HG03060 (cell line): Measurements from ENCODE around the gene MCM6.
"Not testable (repeated sequence)": the region's sequence is repeated elsewhere in the genome, so short reads cannot be mapped to it uniquely, and the experiment has no call there.

Experiments
- ATAC-seq: cut with Tn5 transposase; IDR thresholded peaks from one replicate; pipeline ENCODE4 v1.9.1; 2021; ENCODE audit warnings: low read depth, moderate number of reproducible peaks; ENCODE audit not compliant: unreplicated experiment

Gene MCM6

GRCh38 chr2:135876066-135876711 is at the start of gene MCM6:
Gene MCM6 (minus strand): TSS chr2:135876443. CDS start chr2:135876365, 78 bp downstream.
- ATAC-seq, result peak; percentile 71

DNA sequence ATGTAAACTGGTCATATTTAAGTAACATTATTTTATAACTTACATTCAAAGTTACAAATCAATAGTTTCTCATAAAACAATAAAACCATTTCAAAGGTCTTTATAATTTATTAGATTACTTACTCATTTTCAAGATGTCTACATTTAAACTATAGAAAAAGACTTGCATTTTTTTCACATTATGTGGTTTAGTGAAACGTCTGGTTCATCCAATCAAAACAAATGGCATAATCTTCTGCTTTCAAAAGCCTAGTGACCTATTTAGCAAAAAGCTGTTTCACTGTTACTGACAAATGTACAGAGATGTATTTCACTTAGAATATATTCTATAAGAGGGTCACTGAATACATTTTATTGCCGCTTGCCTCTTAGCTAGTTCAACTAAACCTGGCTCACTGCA is 49.3 kb upstream of the MCM6 start:
- no peak for ATAC-seq

- ATAC-seq, result no peak
These were observed 40.0 kb upstream of the MCM6 start for GRCh38 chr2:135916207-135916606.

- no peak for ATAC-seq
These were observed 38.2 kb upstream of the MCM6 start for GRCh38 chr2:135914485-135914884.

- no peak for ATAC-seq
These were observed 37.6 kb upstream of the MCM6 start for GRCh38 chr2:135913727-135914365.

DNA sequence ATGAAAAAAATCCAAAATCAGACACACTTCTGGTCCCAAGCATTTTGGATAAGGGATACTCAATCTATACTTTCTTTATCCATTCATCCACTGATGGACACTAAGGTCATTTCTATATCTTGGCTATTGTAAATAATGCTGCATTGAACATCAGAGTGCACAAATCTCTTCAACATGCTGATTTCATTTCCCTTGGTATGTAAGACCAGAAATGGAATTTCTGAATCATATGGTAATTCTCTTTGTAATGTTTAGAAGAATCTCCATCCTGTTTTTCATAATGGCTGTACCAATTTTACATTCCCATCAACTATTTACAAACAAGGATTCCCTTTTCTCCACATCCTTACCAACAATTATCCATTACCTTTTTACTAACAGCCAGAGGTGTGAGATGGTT is 33.7 kb upstream of the MCM6 start:
- ATAC-seq, result no peak

DNA sequence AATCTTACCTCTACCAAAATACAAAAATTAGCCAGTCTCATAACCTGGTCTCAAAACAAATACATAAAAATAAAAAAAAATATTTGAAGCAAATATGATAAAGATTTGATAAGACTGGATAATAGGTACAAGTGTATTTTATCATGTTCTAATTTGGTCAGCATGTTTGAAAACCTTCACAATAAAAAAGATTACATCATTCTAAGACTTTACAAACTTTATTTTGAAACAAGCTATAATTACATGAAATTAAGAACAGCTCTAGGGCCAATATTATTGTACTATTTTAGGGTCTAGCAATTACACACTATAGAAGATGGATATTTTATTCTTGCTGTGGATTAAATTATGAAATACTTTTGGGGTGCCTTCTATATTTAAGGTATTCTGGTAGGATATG is 29.4 kb upstream of the MCM6 start:
- no peak for ATAC-seq

DNA sequence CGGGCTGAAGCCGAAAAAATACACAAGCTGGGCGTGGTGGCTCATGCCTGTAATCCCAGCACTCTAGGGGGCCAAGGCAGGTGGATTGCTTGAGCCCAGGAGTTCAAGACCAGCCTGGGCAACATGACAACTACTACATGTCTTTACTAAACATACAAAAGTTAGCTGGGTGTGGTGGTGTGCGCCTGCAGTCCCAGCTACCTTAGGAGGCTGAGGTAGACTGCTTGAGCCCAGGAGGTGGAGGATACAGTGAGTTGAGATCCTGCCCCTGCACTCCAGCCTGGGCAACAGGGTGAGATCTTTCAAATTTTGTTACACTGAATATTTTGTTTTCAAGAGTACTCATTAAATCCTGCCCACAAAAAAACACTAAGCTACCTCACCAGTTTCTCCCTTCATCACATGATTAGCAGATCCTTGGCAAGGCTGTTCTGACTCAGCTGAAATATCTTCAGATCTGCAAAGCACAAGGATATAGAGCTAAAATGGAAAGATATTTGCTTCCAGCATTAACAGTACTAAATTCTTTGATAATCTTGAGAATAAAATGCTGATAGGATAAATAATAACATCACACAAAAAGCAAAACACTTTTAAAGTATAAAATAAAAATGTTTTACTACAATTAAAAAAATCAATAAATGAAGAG is 28.2 kb upstream of the MCM6 start:
- ATAC-seq, result no peak

- no peak for ATAC-seq
These were observed 27.4 kb upstream of the MCM6 start for GRCh38 chr2:135903650-135904049.

DNA sequence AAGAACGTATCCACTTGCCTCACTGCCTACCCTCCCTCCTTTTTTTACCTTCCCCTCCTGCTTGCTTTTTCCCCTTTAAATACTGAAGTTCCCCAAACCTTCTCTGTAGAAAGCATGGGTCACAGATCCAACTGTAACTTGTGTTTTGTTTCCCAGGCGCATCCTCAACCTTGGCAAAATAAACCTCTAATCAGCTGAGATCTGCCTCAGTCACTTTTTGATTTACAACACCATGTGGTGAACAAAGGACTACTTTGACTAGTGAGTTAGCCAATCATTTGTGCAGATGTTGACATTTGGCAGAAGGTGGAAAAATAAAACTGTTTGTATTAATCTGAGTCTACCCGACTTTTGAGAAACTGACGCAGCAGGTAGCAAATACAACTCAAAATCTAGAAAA is 23.3 kb upstream of the MCM6 start:
- no peak for ATAC-seq

DNA sequence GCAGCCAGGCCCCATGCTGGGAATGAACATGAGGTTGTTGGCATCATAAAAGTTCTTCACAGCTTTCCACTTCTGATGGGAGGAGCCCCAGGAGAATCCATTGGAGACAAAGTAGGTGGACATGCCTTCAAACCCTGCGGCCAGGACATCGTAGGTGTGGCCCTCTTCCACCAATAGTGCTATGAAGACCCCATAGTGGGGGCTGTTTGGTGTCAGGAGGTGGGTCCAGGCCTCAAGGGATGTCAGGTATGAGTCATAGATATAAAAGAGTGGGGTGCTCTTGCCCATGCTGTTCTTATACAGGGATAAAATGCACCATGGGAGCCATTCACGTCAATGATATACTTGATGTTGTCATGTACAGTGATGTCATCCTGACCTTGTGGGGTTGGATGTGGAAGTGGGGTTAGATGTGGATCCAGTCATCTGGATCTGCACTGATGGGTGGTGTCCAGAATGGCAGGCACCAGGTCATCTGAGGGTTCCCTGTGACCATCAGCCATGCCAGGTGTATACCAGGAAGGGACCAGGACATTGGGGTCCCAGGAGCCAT is 22.1 kb upstream of the MCM6 start:
- ATAC-seq, result no peak

DNA sequence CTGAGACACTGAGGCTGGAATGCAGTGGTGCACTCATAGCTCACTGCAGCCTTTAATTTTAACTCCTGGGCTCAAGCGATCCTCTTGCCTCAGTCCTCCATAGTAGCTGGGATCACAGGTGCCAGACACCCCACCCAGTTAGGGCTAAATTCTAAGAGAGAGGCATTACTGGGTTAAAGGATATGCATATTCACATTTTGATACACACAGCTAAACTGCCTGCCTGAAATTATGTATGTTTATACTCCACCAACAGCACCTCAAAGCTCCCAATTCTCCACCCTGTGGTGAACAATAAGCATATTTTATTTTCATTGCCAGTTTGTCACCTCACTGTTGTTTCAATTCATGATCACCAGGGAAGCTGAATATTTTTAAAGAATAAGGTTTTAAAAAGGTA is 18.7 kb upstream of the MCM6 start:
- no peak for ATAC-seq

DNA sequence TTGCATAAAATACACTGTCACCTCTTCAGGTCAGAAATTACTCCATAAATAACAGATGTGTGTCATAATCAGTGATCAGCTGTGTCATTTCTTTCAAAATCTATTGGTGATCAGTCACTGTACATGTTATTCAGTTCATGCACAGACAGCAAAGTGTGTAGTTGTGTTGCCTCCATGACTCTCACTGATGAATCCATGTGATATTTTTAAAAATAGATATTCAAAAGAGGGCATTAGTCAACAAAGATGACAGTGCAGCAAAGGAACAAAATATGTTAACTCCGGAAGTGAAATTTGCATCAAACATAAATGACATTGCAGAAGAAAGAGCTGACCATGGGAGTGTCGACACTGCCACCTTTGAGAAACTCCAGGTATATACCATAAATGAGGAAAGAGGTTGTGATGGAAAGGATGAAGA is 17.1 kb upstream of the MCM6 start:
- ATAC-seq, result no peak

GRCh38 chr2:135890835-135891234 is 14.6 kb upstream of the MCM6 start:
- no peak for ATAC-seq

DNA sequence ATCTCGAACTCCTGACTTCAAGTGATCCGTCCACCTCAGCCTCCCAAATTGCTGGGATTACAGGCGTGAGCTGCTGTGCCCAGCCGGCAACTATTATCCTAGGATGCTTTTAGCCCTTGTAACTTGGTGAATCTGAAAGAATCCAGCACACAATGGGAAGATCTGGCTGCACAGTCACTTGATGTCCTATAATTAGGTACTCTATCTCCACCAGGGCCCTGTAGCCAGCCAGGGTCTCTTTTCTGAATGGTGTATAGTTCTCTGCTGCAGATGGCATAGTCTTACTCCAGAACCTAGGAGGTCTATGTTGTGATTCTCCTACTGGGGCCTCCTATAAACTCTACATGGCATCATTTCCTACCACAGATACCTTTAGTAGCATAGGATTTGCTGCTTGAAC is 13.9 kb upstream of the MCM6 start:
- no peak for ATAC-seq

DNA sequence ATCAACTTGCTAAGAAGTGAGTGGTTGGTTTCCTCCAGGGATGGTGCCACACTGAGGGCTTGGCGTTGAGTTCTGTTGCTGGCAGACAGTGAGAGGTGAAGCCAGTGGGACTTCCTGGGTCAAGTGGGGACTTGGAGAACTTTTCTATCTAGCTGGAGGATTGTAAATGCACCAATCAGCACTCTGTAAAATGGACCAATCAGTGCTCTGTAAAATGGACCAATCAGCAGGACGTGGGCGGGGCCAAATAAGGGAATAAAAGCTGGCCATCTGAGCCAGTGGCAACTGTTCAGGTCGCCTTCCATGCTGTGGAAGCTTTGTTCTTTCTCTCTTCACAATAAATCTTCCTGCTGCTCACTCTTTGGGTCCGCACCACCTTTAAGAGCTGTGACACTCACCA is 12.3 kb upstream of the MCM6 start:
- ATAC-seq, result not testable (repeated sequence)

GRCh38 chr2:135885709-135886108 is 9.5 kb upstream of the MCM6 start:
- no peak for ATAC-seq

GRCh38 chr2:135882415-135882814 is 6.2 kb upstream of the MCM6 start:
- no peak for ATAC-seq

GRCh38 chr2:135876770-135877169 is 527 bp upstream of the MCM6 start:
- ATAC-seq, result not testable (repeated sequence)

DNA sequence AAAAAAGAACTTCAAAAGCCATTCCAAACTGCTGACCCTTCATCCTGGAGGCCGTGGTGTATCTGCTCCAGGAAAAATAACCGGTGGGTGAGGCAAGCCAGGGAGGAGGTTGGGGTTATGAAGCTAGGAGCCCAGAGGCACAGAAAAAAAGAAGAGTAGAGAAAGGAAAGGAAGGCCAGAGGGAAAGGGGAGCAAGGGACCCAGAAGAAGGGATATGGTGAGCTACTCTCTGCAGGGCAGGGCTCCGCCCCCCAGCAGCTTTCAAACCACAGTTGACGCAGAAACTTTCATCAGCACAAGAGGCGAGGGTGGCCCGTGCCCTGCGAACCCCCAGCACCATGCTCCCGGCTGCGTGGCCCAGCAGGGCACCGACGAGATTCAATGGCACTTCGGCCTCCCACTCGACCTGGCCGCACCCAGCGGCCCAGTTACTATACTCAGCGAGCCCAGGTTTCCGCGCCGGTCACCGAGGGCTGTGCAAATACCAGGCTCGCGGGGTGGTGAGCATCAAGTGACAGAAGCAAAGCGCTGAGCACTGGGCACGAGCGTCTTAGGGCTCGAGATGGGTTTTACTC is 665 bp downstream of the MCM6 start:
- peak; percentile 57 for ATAC-seq

DNA sequence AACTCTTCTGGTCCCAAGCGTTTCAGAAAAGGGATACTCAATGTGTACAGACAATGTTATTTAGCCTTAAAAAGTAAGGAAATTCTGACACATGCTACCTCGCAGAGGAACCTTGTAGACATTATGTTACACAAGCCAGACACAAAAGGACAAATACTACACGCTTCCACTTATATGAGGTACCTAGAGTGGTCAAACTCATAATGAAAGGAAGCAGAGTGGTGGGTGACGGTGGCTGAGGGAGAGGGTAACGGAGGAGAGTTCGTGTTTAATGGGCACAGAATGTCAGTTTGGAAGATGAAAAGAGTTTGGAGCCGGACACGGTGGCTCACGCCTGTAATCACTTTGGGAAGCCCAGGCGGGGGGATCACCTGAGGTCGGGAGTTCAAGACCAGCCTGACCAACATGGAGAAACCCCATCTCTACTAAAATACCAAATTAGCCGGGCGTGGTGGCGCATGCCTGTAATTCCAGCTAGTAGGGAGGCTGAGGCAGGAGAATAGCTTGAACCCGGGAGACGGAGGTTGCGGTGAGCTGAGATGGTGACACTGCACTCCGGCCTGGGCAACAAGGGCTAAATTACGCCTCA is 1.4 kb downstream of the MCM6 start:
- ATAC-seq, result no peak
